Islet of Langerhans (tissue), 1 donor: ENCODE results near the gene OR5H14.

Experiments used
- FAIRE-seq: peaks from one replicate; lab custom pipeline; 2011; peaks lifted over from hg19 to GRCh38; lab: Jason Lieb, UNC

OR5H14 gene

DNA sequence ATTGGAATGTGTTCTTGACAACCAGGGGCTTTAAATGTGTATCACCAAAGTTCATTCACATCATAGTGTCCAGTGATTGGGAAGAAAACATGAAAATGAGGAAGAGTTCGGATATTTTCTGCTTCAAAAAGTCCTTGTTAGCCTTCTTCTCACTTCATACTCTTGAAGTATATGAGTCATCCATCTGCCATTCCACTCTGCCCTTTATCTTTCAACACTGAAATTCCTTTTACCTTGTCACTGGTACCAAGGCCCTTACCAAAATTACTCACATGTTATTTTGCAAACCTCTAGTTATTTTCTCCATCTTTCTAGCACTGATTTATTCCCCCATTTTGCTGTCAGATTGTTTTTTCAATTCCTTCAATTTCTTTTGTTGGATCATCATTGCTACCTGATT lies 51.7 kb downstream of the OR5H14 start:
- FAIRE-seq: no peak
